HG03460 (cell line): ENCODE measurements around the gene MTMR1.
A peak's percentile ranks its signal among the peaks of the same experiment; 100 is the strongest.

Experiments
- ATAC-seq: cut with Tn5 transposase; IDR thresholded peaks from one replicate; pipeline ENCODE4 v1.9.1; 2021; ENCODE audit not compliant: unreplicated experiment

MTMR1 gene

DNA sequence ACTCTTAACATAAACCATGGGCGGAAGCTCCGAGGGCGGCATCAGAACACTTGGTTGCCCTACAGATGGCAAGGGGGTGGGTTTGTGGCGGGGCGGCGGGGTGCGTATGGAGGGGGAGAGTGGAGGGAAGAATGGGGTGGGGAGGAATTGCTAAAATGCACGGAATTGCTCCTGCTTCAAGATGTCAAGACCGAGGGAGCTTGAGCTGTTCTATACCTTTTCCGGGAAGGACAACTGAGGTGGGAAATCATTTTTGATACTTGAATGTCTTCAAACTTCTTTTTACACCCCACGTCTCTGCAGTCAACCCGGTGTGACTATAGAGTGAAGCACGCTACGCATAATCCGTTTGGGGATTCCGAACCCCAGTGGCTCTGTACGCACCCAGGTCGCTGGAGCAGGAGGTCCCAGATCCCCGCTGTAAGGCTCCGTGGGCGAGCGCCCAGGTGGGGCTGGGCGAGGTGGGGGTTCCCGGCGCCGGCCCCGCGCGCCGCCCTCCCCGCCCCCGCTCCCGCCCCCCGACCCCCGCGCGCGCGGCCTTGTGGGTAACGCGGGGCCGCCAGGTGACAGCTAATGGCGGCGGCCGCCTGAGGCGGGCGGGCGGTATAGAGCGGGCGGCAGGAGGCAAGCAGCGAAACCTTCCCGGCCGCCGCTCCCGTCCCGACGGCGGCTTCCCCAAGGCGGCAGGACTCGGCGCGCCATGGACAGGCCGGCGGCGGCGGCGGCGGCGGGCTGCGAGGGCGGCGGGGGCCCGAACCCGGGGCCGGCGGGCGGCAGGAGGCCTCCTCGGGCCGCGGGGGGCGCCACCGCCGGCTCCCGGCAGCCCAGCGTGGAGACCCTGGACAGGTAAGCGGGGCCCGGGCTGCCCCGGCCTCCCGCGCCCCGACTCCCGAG lies at the start of gene MTMR1:
TSS of gene MTMR1 (plus strand) at position 566 of the 894 bp plus-strand sequence. CDS start at position 701, 135 bp downstream.
- peak; percentile 45 for ATAC-seq

DNA sequence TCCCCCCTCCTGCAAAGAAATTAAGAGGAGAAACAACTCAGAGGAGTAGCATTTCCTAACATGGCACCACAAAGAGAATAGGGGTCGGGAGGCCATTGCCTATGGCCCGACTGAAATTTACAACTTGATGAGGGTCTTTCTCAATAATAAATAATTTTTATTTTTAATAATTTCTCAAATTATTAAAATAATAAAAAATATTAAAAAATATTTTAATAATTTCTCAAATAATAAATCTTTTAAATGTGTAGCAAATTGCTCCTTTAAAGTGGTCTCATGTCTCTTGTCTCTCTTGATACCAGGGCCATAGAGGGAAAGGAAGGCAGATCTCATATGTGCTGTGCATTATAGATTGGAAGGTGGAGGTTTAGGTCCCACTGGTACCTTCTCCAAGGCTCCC lies 49.2 kb upstream of the MTMR1 start:
- no peak for ATAC-seq

GRCh38 chrX:150644422-150644821 lies 48.8 kb upstream of the MTMR1 start:
- ATAC-seq, result no peak

- no peak for ATAC-seq
These were observed 45.9 kb upstream of the MTMR1 start for GRCh38 chrX:150647331-150647730.

DNA sequence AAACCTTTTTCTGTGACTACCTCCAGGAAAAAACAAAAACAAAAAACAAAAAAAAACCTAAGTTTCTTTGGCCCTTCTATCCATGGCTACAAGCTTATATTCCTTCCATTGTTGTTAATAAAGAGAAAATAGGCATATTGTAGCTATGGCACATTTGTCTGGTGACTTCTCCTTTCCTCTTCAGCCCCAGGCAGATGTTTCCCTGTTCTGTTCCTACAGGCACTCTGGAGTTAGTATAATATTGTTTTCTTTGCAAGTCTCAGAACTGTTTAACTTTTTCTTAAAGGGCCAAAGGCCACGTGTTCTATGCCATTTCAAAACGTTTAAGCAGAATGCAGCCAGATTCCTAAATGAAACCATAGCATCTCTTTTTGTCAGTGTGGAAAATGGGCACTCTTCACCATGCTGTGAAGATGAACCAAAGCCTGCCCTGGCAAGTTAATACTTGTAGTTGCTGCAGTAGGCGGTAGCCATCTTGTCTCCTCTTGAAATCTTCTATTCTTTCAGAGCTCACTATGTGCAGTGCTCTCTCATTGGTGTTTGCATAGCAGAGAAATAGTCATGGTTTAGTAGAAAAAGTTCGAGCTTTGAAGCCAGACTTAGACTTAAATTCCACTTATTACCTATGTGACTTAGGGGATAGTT lies 44.8 kb upstream of the MTMR1 start:
- no peak for ATAC-seq

- no peak for ATAC-seq
These were observed 43.9 kb upstream of the MTMR1 start for GRCh38 chrX:150649096-150649870.

GRCh38 chrX:150651906-150652305 lies 41.3 kb upstream of the MTMR1 start:
- no peak for ATAC-seq

- no peak for ATAC-seq
These were observed 37.4 kb upstream of the MTMR1 start for GRCh38 chrX:150655788-150656187.

DNA sequence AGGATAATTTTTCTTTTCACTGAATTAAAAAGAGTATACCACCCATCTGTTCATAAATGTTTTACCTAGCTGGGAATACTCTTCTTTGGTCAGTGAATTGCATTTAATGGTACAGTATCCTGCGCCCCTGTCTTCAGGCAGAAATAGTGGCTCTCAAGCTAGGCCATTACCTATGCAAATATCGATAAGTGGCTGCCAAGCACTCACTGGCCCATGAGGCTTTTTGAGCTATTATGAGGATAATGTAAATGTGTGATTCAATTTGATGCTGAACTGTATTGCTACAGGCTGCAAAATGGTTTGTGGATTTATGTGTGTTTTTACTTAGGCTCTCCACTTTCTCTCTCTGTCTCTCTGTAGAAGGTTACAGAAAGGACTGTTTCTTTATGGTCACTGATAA lies 30.1 kb upstream of the MTMR1 start:
- no peak for ATAC-seq

GRCh38 chrX:150664290-150664689 lies 28.9 kb upstream of the MTMR1 start:
- no peak for ATAC-seq

- no peak for ATAC-seq
These were observed 17.0 kb upstream of the MTMR1 start for GRCh38 chrX:150676221-150676620.

GRCh38 chrX:150680974-150681373 lies 12.2 kb upstream of the MTMR1 start:
- no peak for ATAC-seq

DNA sequence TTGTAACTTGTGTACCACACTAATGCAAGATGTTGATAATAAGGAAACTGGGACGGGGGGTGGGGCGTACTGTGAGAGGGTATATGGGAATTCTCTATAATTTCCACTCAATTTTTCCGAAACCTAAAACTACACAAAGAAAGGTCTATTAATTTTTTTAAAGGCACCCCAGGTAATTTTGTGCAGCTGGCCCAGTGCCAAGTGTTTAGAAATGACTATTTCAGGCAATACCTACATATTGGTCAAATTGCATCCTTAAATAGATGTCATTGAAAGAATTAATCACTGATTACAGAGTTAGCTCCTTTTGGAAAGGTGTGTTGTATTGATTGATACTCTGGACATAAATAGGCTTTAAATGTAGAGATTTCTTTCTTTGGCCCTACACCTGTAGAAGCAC lies 10.1 kb upstream of the MTMR1 start:
- no peak for ATAC-seq

DNA sequence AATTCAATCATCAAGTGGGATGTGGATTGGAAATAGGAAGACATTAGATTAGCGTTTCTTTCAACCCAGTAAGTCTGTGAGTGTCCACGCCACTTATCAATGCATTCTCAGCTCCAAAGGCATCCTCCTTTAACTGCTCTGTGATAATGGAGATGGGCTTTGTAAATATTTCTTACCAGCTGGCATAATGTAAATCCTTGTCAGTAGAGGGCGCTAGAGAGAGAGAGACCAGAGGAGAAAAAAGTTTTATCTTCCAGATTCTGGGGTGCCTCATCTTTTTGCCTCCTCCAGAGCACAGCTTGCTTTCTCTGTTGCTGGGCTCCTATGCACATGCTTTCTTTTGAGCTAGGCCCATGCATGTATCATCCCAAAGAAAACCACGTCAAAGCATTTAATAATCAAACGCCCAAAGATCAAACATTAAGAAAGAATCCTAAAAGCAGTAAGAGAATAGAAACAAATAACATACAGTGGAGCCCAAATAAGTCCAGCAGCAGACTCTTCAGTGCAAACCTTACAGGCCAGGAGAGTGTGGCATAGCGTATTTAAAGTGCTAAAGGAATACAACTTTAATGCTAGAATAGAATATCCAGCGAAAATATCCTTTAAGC lies 9.6 kb upstream of the MTMR1 start:
- ATAC-seq, result no peak

- no peak for ATAC-seq
These were observed 4.2 kb upstream of the MTMR1 start for GRCh38 chrX:150688911-150689451.

DNA sequence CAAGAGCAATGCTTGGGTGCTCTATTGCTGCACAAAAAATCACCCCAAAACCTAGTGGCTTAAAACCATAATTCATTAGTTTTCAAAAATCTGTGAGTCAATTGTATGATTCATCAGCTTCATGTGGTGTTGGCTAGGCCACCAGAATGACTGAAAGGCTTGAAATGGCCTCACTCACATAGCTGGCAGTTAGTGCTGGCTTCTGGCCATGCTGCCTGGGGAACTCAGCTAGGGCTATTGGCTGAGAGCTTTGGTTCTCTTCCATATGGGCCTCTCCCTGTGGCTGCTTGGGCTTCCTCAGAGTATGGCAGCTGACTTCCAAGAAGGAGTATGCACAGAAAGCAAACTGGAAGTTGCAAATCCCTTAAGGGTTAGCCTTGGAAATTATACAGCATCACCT lies 3.1 kb upstream of the MTMR1 start:
- no peak for ATAC-seq

GRCh38 chrX:150692296-150692695 lies 900 bp upstream of the MTMR1 start:
- no peak for ATAC-seq

DNA sequence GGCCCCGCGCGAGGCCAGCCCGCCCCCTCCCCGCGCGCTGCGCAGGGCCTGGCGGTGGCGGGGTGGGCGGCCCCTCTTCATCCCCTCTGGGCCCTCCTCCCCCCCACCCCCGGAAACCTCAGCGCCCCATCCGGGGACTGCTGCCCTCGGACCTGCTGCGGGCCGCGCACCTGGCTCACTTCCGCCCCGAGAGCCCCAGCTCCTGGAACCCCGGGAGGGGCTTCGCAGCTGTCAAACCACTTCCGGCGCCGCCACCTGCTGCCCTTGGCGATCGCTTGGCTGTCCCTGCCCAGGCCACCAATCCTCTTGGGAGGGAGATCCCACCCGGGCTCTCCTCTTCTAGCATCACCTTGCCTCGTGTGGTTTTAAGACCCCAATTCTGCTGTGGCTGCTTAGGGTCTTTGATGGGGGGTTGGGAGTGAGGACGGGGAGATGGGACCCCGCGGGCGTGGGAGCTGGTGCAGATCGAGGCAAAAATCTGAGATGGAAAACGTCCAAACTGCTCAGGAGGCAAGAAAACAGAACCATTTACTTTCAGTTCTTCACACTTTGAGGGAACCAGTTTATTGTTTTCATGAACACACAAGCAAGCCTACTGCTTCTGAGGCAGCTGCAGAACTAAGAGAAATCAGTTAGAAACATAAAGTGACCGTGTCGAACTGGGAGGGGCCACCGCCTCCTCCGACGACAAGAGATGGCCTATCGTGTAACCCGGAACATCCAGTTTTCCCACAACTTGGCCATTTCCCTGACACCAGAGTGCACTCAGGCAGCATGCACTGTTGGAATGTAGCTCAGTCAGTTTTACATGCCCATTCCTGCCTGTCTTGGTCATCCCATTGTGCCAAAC lies 754 bp downstream of the MTMR1 start:
- peak; percentile 71 for ATAC-seq

GRCh38 chrX:150694738-150695410 lies 1.7 kb downstream of the MTMR1 start:
- ATAC-seq, result no peak
